Esophagus (tissue), 2 donors: ENCODE data around the gene DGKB. TPM values are rescaled to one million over a fixed set of nuclear protein-coding genes. Genes with fewer than 3 reads are reported as not detected.

Source experiments
- H3K27ac ChIP-seq, 2 donors: one replicate each; pipeline ENCODE4 v1.5.1; 2013; ENCODE audit warnings: low read depth in 2 of 2, mild to moderate bottlenecking in 2 of 2, inconsistent platforms in 1 of 2, low read length in 1 of 2, moderate library complexity in 1 of 2
- H3K27me3 ChIP-seq, 2 donors: one replicate each; pipeline ENCODE4 v1.6.1; 2013; ENCODE audit warnings: low read length in 2 of 2, control low read depth in 1 of 2, mild to moderate bottlenecking in 1 of 2; ENCODE audit not compliant: insufficient read depth in 2 of 2, control insufficient read depth in 1 of 2
- H3K36me3 ChIP-seq, 2 donors: one replicate each; pipeline ENCODE4 v1.6.1; 2013; ENCODE audit warnings: low read length in 1 of 2; ENCODE audit not compliant: control insufficient read depth in 2 of 2, insufficient read depth in 2 of 2
- H3K4me1 ChIP-seq, 2 donors: one replicate each; pipeline ENCODE4 v1.6.1; 2013; ENCODE audit warnings: low read length in 1 of 2; ENCODE audit not compliant: control insufficient read depth in 2 of 2, insufficient read depth in 2 of 2
- H3K4me3 ChIP-seq, 2 donors: one replicate each; pipeline ENCODE4 v1.5.1; 2013; ENCODE audit warnings: low read length in 2 of 2, mild to moderate bottlenecking in 2 of 2, low read depth in 1 of 2, moderate library complexity in 1 of 2
- H3K9me3 ChIP-seq, 2 donors: one replicate each; pipeline ENCODE4 v1.6.1; 2013; ENCODE audit warnings: mild to moderate bottlenecking in 2 of 2, low read depth in 1 of 2, low read length in 1 of 2, moderate library complexity in 1 of 2; ENCODE audit not compliant: control insufficient read depth in 2 of 2, insufficient read depth in 1 of 2
- WGBS, 2 donors: extraction: QIAGEN DNeasy Blood & Tissue Kit; methylation state at CpG; one replicate each; pipeline ENCODE4 v1.1.7; 2013; 5-methylcytosine and 5-hydroxymethylcytosine counted together
- polyA plus RNA-seq, 2 donors: library from polyadenylated mRNA; stranded (reverse); fragments of 200-250 nt; gene quantifications; one replicate each; pipeline ENCODE4 v1.2.3, GENCODE V29; 2013
- donor health status: healthy with polysubstance abuse.
- donor health status: Bipolar disorder and iron deficiency.

DGKB gene
- polyA plus RNA-seq, result under 1 TPM; 0.09 to 0.20 TPM

- no peaks in the 10 kb centered on the region for H3K27me3 ChIP-seq
- no peaks in the 10 kb centered on the region for H3K36me3 ChIP-seq
- WGBS, 2 donors, result 8 to 10% methylated on average over 16 of the region's 16 CpGs
- H3K4me3 ChIP-seq, result peak within 1 kb of the TSS; percentile 3 to 21
- no peaks in the 10 kb centered on the region for H3K9me3 ChIP-seq
- no peaks in the 10 kb centered on the region for H3K4me1 ChIP-seq
- H3K27ac ChIP-seq, result peak within 1 kb of the TSS in 1 of 2 donors; percentile 47
Measured at GRCh38 chr7:14902589-14903067, at the start of gene DGKB. Gene DGKB (minus strand): TSS chr7:14902751.

- Histone ChIP-seq H3K27me3 (no peaks in the 10 kb centered on the region), H3K36me3 (no peaks in the 10 kb centered on the region), H3K4me1 (no peaks in the 10 kb centered on the region), H3K4me3 (no peak overlapping the region), H3K9me3 (no peaks in the 10 kb centered on the region), H3K27ac (no peak overlapping the region)
- WGBS, 2 donors, result 72 to 92% methylated on average over 4 of the region's 4 CpGs
Measured at GRCh38 chr7:14950013-14950412, 47.5 kb upstream of the DGKB start.

GRCh38 chr7:14938181-14938580, 35.6 kb upstream of the DGKB start:
- H3K27me3 ChIP-seq, result no peaks in the 10 kb centered on the region
- no peak overlapping the region for H3K4me3 ChIP-seq
- no peak overlapping the region for H3K27ac ChIP-seq
- peaks cover 0 to 3% of the 10 kb centered on the region in 2 donors for H3K9me3 ChIP-seq
- no peaks in the 10 kb centered on the region for H3K36me3 ChIP-seq
- H3K4me1 ChIP-seq, result no peaks in the 10 kb centered on the region
- WGBS, 2 donors, result 53 to 59% methylated on average over 1 of the region's 1 CpG

- Histone ChIP-seq H3K27ac (no peak overlapping the region), H3K9me3 (peaks cover 0 to 3% of the 10 kb centered on the region in 2 donors), H3K27me3 (no peaks in the 10 kb centered on the region), H3K4me3 (no peak overlapping the region), H3K4me1 (no peaks in the 10 kb centered on the region), H3K36me3 (no peaks in the 10 kb centered on the region)
- WGBS, 2 donors, result 48 to 60% methylated on average over 1 of the region's 1 CpG
Measured at GRCh38 chr7:14937581-14937980, 35.0 kb upstream of the DGKB start.

- 32% methylated on average over 5 of the region's 5 CpGs for WGBS, 2 donors
- Histone ChIP-seq H3K36me3 (no peaks in the 10 kb centered on the region), H3K27ac (no peak overlapping the region), H3K27me3 (no peaks in the 10 kb centered on the region), H3K4me3 (no peak overlapping the region), H3K9me3 (peaks cover 0 to 3% of the 10 kb centered on the region in 2 donors), H3K4me1 (no peaks in the 10 kb centered on the region)
Measured at GRCh38 chr7:14936554-14936953, 34.0 kb upstream of the DGKB start.

GRCh38 chr7:14934839-14935238, 32.3 kb upstream of the DGKB start:
- no peaks in the 10 kb centered on the region for H3K27me3 ChIP-seq
- H3K4me1 ChIP-seq, result no peaks in the 10 kb centered on the region
- WGBS, 2 donors, result 74 to 79% methylated on average over 3 of the region's 3 CpGs
- no peaks in the 10 kb centered on the region for H3K36me3 ChIP-seq
- no peak overlapping the region for H3K4me3 ChIP-seq
- H3K27ac ChIP-seq, result no peak overlapping the region
- H3K9me3 ChIP-seq, result peaks cover 0 to 3% of the 10 kb centered on the region in 2 donors

- H3K36me3 ChIP-seq, result no peaks in the 10 kb centered on the region
- H3K27ac ChIP-seq, result no peak overlapping the region
- H3K4me3 ChIP-seq, result no peak overlapping the region
- no peaks in the 10 kb centered on the region for H3K27me3 ChIP-seq
- no peaks in the 10 kb centered on the region for H3K4me1 ChIP-seq
- WGBS, 2 donors, result 88 to 89% methylated on average over 4 of the region's 4 CpGs
- peaks cover 0 to 3% of the 10 kb centered on the region in 2 donors for H3K9me3 ChIP-seq
Measured at GRCh38 chr7:14931511-14932215, 29.1 kb upstream of the DGKB start.

- no peaks in the 10 kb centered on the region for H3K36me3 ChIP-seq
- WGBS, 2 donors, result 60 to 78% methylated on average over 1 of the region's 1 CpG
- H3K4me1 ChIP-seq, result no peaks in the 10 kb centered on the region
- H3K27ac ChIP-seq, result no peak overlapping the region
- no peaks in the 10 kb centered on the region for H3K27me3 ChIP-seq
- H3K4me3 ChIP-seq, result no peak overlapping the region
- H3K9me3 ChIP-seq, result no peaks in the 10 kb centered on the region
Measured at GRCh38 chr7:14924398-14924797, 21.8 kb upstream of the DGKB start.

GRCh38 chr7:14911077-14911476, 8.5 kb upstream of the DGKB start:
- Histone ChIP-seq H3K27ac (no peak overlapping the region), H3K27me3 (no peaks in the 10 kb centered on the region), H3K4me1 (no peaks in the 10 kb centered on the region), H3K4me3 (no peak overlapping the region), H3K36me3 (no peaks in the 10 kb centered on the region), H3K9me3 (no peaks in the 10 kb centered on the region)

GRCh38 chr7:14908697-14909096, 6.1 kb upstream of the DGKB start:
- no peak overlapping the region for H3K4me3 ChIP-seq
- H3K9me3 ChIP-seq, result no peaks in the 10 kb centered on the region
- no peak overlapping the region for H3K27ac ChIP-seq
- no peaks in the 10 kb centered on the region for H3K27me3 ChIP-seq
- no peaks in the 10 kb centered on the region for H3K4me1 ChIP-seq
- H3K36me3 ChIP-seq, result no peaks in the 10 kb centered on the region
